ENCODE results near the gene SFXN5.
"Not testable (repeated sequence)": the region's sequence is repeated elsewhere in the genome, so short reads cannot be mapped to it uniquely, and the experiment has no call there.

Gene SFXN5

DNA sequence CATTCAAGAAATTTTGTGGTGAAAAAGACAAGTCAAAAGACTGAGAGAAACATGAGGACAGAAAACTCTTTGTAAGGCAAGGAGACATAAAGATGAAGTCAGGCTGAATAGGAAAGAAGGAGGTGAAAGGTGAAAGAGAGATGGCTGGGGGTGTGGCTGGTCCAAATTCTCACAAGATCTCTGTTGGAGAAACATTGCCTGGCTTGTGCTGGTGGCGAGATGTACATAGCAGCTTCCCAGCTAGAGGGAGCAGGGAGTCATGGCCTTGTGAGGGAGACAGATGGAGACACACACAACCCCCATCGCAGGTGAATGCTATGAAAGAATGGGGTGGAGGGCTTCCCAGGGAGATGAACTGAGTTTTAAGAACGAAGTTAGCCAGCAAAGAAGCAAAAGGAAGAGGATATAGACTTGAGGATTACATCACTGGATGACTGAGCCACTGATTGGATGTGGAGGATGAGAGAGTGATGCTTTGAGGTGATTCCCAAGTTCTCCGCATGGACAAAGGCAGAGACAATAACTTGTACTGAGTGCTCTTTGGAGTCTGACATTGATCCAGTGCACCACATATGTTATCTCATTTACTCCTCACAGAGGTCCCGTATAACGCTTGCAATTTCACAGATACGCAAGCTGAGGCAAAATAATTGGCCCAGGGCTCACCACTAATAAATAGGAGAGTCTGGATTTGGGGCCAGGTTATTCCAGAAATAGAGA is 157.9 kb downstream of the SFXN5 start:
- no peak for DNase-seq (ENCODE audit: extremely low read depth, low read depth)

GRCh38 chr2:72911256-72911655 is 160.3 kb downstream of the SFXN5 start:
- H3K4me3 ChIP-seq (replicated peaks; ENCODE audit: low read depth, low read length): no peak overlapping the region
- TF ChIP-seq, protein P1, sequence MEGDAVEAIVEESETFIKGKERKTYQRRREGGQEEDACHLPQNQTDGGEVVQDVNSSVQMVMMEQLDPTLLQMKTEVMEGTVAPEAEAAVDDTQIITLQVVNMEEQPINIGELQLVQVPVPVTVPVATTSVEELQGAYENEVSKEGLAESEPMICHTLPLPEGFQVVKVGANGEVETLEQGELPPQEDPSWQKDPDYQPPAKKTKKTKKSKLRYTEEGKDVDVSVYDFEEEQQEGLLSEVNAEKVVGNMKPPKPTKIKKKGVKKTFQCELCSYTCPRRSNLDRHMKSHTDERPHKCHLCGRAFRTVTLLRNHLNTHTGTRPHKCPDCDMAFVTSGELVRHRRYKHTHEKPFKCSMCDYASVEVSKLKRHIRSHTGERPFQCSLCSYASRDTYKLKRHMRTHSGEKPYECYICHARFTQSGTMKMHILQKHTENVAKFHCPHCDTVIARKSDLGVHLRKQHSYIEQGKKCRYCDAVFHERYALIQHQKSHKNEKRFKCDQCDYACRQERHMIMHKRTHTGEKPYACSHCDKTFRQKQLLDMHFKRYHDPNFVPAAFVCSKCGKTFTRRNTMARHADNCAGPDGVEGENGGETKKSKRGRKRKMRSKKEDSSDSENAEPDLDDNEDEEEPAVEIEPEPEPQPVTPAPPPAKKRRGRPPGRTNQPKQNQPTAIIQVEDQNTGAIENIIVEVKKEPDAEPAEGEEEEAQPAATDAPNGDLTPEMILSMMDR (IDR thresholded peaks at IDR 0.05; ENCODE audit: low read depth, low read length, missing control alignments): no peak
- no peak for DNase-seq (ENCODE audit: extremely low read depth, low read depth)

More for the DNA sequence above, 157.9 kb downstream of the SFXN5 start:
- TF ChIP-seq, protein P1 (IDR thresholded peaks at IDR 0.05; ENCODE audit: low read depth, low read length, missing control alignments): peak; percentile 12
- H3K4me3 ChIP-seq (replicated peaks; ENCODE audit: low read depth, low read length): no peak overlapping the region

- no peak overlapping the region for H3K4me3 ChIP-seq (replicated peaks; ENCODE audit: low read depth, low read length)
- DNase-seq (ENCODE audit: extremely low read depth, low read depth): no peak
- TF ChIP-seq, protein P1 (IDR thresholded peaks at IDR 0.05; ENCODE audit: low read depth, low read length, missing control alignments): no peak
Observed at GRCh38 chr2:72908741-72909140, 162.8 kb downstream of the SFXN5 start.

GRCh38 chr2:72907369-72907768 is 164.1 kb downstream of the SFXN5 start:
- DNase-seq (ENCODE audit: extremely low read depth, low read depth); H3K4me3 ChIP-seq (replicated peaks; ENCODE audit: low read depth, low read length): not testable (repeated sequence)

DNA sequence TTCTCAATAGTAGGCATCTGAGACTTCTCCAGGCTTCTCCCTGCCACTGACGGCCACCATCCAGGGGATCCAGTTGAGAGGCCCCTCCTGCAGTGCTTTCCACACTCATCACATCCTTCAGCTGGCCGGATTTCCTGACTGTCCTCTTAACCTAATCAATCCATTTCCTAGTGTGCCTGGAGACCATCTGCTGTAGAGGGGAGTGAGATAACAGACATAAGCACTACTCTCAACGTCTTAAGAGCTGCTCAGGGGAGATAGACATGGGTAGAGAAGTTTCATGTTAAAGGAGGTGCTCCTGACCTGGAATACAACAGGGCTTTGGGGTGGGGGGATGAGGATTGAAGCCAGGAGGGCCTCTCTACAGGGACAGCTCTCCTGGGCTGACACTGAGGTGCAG is 170.1 kb downstream of the SFXN5 start:
- no peak overlapping the region for H3K4me3 ChIP-seq (replicated peaks; ENCODE audit: low read depth, low read length)
- DNase-seq (ENCODE audit: extremely low read depth, low read depth): no peak
- TF ChIP-seq, protein P1 (IDR thresholded peaks at IDR 0.05; ENCODE audit: low read depth, low read length, missing control alignments): no peak

- no peak for DNase-seq (ENCODE audit: extremely low read depth, low read depth)
- H3K4me3 ChIP-seq (replicated peaks; ENCODE audit: low read depth, low read length): no peak overlapping the region
- TF ChIP-seq, protein P1 (IDR thresholded peaks at IDR 0.05; ENCODE audit: low read depth, low read length, missing control alignments): no peak
Observed at GRCh38 chr2:72900191-72900825, 171.2 kb downstream of the SFXN5 start.

DNA sequence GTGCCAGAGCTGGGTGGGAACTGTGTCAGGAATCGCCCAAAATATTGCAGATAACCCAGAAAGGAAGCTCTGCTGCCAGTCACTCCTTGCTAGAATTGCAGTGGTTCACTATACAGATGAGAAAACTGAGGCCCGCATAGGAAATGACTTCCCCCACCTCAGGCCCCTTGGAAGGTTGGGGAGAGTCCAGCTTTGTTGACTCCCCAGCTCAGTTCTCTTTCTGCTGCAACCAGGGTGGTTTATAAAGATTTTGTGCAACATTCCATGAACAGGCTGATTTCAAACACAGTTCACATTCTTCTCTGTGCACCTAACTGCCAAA is 173.0 kb downstream of the SFXN5 start:
- H3K4me3 ChIP-seq (replicated peaks; ENCODE audit: low read depth, low read length): no peak overlapping the region
- no peak for DNase-seq (ENCODE audit: extremely low read depth, low read depth)
- TF ChIP-seq, protein P1 (IDR thresholded peaks at IDR 0.05; ENCODE audit: low read depth, low read length, missing control alignments): no peak

All from HFF-Myc (cell line).